ENCODE measurements around the gene RPN2.
A peak's percentile ranks its signal among the peaks of the same experiment; 100 is the strongest.

The RPN2 gene

DNA sequence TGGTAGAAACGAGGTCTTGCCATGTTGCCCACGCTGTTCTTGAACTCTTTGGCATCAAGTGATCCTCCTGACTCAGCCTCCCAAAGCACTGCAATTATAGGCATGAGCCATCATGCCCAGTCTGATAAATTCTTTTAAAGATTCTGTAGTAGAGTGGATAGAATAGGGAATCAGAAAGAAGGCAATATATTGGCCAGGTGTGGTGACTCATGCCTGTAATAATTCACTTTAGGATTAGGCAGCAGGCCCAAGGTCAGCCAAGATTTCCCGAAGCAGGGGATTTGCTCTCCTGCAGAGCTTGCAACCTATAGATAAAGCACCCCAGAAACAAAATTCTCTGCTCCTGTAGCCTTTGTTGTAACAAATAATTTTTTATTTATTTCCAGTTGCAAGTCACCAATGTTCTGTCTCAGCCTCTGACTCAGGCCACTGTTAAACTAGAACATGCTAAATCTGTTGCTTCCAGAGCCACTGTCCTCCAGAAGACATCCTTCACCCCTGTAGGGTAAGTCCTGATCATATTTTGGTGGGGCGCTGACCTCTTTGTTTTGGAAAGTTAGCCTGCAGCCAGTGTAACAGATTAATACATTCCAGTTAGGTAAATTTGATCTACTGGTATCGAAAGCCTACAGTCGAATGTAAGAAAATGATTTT lies 30.7 kb downstream of the RPN2 start:
- H3K18ac ChIP-seq (ENCODE audit: low read depth in 1 of 2, low read length in 2 of 2), result no peak overlapping the region
- no peak overlapping the region for H2AFZ ChIP-seq (ENCODE audit: low read depth, low read length)
- H2BK12ac ChIP-seq (ENCODE audit: low read length in 2 of 2), result no peak overlapping the region
- H2BK5ac ChIP-seq (ENCODE audit: low read depth, low read length, poor library complexity, severe bottlenecking), result no peak overlapping the region
- H3K4me3 ChIP-seq (ENCODE audit: insufficient read depth in 1 of 2, low read depth in 1 of 2, low read length in 2 of 2), result no peak overlapping the region
- no peaks in the 10 kb centered on the region for H3K27me3 ChIP-seq (ENCODE audit: control insufficient read depth in 1 of 2, insufficient read depth in 1 of 2, low read length in 2 of 2)
- 94% methylated on average over 6 of the region's 6 CpGs for WGBS
- no peak overlapping the region for H2BK120ac ChIP-seq (ENCODE audit: low read depth, low read length)
- no peaks in the 10 kb centered on the region for H3K4me1 ChIP-seq (ENCODE audit: control insufficient read depth, insufficient read depth, low read depth, low read length)
- peaks cover 19% of the 10 kb centered on the region for H3K79me1 ChIP-seq (replicated peaks; ENCODE audit: low read length, poor library complexity, severe bottlenecking)
- no peak overlapping the region for H3K27ac ChIP-seq (ENCODE audit: low read length, poor library complexity, severe bottlenecking)
- DNase-seq, result no peak
- no peak overlapping the region for H2BK15ac ChIP-seq (ENCODE audit: low read depth, poor library complexity, severe bottlenecking)
- H2AK5ac ChIP-seq (ENCODE audit: low read length, severe bottlenecking), result no peak overlapping the region
- H3K4ac ChIP-seq (ENCODE audit: low read depth in 1 of 2, low read length in 2 of 2), result no peak overlapping the region
- no peak overlapping the region for H3K9ac ChIP-seq (ENCODE audit: low read length)
- H3K36me3 ChIP-seq (ENCODE audit: control insufficient read depth in 1 of 2, insufficient read depth in 2 of 2, low read depth in 1 of 2, low read length in 2 of 2), result peaks cover 38 to 84% of the 10 kb centered on the region in 2 experiments
- no peak overlapping the region for H4K8ac ChIP-seq (ENCODE audit: low read length)
- H3K4me2 ChIP-seq (ENCODE audit: low read length, poor library complexity, severe bottlenecking), result no peak overlapping the region
- no peak overlapping the region for H4K91ac ChIP-seq (ENCODE audit: low read length)
- no peak overlapping the region for H3K23ac ChIP-seq (ENCODE audit: low read length in 2 of 2)
- H3K9me3 ChIP-seq (ENCODE audit: control insufficient read depth, low read length), result no peaks in the 10 kb centered on the region
- no peak overlapping the region for H3K14ac ChIP-seq (ENCODE audit: low read length in 2 of 2)

DNA sequence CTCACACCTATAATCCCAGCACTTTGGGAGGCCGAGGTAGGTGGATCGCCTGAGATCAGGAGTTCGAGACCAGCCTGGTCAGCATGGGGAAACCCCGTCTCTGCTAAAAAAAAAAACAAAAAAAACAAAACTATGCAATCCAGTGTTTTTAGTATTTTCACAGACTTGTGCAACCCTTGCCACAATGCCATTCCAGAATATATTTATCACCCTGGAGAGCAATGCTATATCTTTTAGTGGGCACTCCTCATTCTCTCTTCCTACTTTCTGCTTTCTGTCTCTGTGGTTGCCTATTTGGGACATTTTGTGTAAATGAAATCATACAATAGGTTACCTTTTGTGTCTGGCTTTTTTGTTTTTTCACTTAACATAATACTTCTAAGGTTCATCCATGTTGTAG lies 39.3 kb downstream of the RPN2 start:
- no peaks in the 10 kb centered on the region for H3K4me1 ChIP-seq (ENCODE audit: control insufficient read depth, insufficient read depth, low read depth, low read length)

GRCh38 chr20:37218976-37219375 lies 39.8 kb downstream of the RPN2 start:
- Histone ChIP-seq H3K23ac (ENCODE audit: low read length in 2 of 2) (no peak overlapping the region), H4K91ac (ENCODE audit: low read length) (no peak overlapping the region), H2BK12ac (ENCODE audit: low read length in 2 of 2) (no peak overlapping the region), H3K4me1 (ENCODE audit: control insufficient read depth, insufficient read depth, low read depth, low read length) (no peaks in the 10 kb centered on the region), H3K4me3 (ENCODE audit: insufficient read depth in 1 of 2, low read depth in 1 of 2, low read length in 2 of 2) (no peak overlapping the region), H3K9ac (ENCODE audit: low read length) (no peak overlapping the region), H3K4ac (ENCODE audit: low read depth in 1 of 2, low read length in 2 of 2) (no peak overlapping the region), H4K8ac (ENCODE audit: low read length) (no peak overlapping the region), H3K4me2 (ENCODE audit: low read length, poor library complexity, severe bottlenecking) (no peak overlapping the region), H2BK5ac (ENCODE audit: low read depth, low read length, poor library complexity, severe bottlenecking) (no peak overlapping the region), H3K18ac (ENCODE audit: low read depth in 1 of 2, low read length in 2 of 2) (no peak overlapping the region), H2AFZ (ENCODE audit: low read depth, low read length) (no peak overlapping the region), H2BK15ac (ENCODE audit: low read depth, poor library complexity, severe bottlenecking) (no peak overlapping the region), H3K79me1 (replicated peaks; ENCODE audit: low read length, poor library complexity, severe bottlenecking) (peaks cover 24% of the 10 kb centered on the region), H2AK5ac (ENCODE audit: low read length, severe bottlenecking) (no peak overlapping the region), H3K27ac (ENCODE audit: low read length, poor library complexity, severe bottlenecking) (no peak overlapping the region), H2BK120ac (ENCODE audit: low read depth, low read length) (no peak overlapping the region), H3K14ac (ENCODE audit: low read length in 2 of 2) (no peak overlapping the region), H3K36me3 (ENCODE audit: control insufficient read depth in 1 of 2, insufficient read depth in 2 of 2, low read depth in 1 of 2, low read length in 2 of 2) (peaks cover 27 to 62% of the 10 kb centered on the region in 2 experiments), H3K9me3 (ENCODE audit: control insufficient read depth, low read length) (no peaks in the 10 kb centered on the region), H3K27me3 (ENCODE audit: control insufficient read depth in 1 of 2, insufficient read depth in 1 of 2, low read length in 2 of 2) (no peaks in the 10 kb centered on the region)
- WGBS, result no CpG with 5 or more reads among the region's 4 CpGs
- no peak for DNase-seq

More for the DNA sequence above, 39.3 kb downstream of the RPN2 start:
- Histone ChIP-seq H3K4ac (ENCODE audit: low read depth in 1 of 2, low read length in 2 of 2) (no peak overlapping the region), H3K23ac (ENCODE audit: low read length in 2 of 2) (no peak overlapping the region), H2BK120ac (ENCODE audit: low read depth, low read length) (no peak overlapping the region), H2BK5ac (ENCODE audit: low read depth, low read length, poor library complexity, severe bottlenecking) (no peak overlapping the region), H2BK15ac (ENCODE audit: low read depth, poor library complexity, severe bottlenecking) (no peak overlapping the region), H2AK5ac (ENCODE audit: low read length, severe bottlenecking) (no peak overlapping the region), H2BK12ac (ENCODE audit: low read length in 2 of 2) (no peak overlapping the region), H3K79me1 (replicated peaks; ENCODE audit: low read length, poor library complexity, severe bottlenecking) (peaks cover 21% of the 10 kb centered on the region), H3K4me3 (ENCODE audit: insufficient read depth in 1 of 2, low read depth in 1 of 2, low read length in 2 of 2) (no peak overlapping the region), H3K4me2 (ENCODE audit: low read length, poor library complexity, severe bottlenecking) (no peak overlapping the region), H3K36me3 (ENCODE audit: control insufficient read depth in 1 of 2, insufficient read depth in 2 of 2, low read depth in 1 of 2, low read length in 2 of 2) (peaks cover 25 to 62% of the 10 kb centered on the region in 2 experiments), H4K91ac (ENCODE audit: low read length) (no peak overlapping the region), H3K9ac (ENCODE audit: low read length) (no peak overlapping the region), H3K18ac (ENCODE audit: low read depth in 1 of 2, low read length in 2 of 2) (no peak overlapping the region), H3K9me3 (ENCODE audit: control insufficient read depth, low read length) (no peaks in the 10 kb centered on the region), H3K27me3 (ENCODE audit: control insufficient read depth in 1 of 2, insufficient read depth in 1 of 2, low read length in 2 of 2) (no peaks in the 10 kb centered on the region), H3K14ac (ENCODE audit: low read length in 2 of 2) (no peak overlapping the region), H4K8ac (ENCODE audit: low read length) (no peak overlapping the region), H2AFZ (ENCODE audit: low read depth, low read length) (no peak overlapping the region), H3K27ac (ENCODE audit: low read length, poor library complexity, severe bottlenecking) (no peak overlapping the region)
- WGBS, result 99% methylated on average over 4 of the region's 4 CpGs
- no peak for DNase-seq

- H3K18ac ChIP-seq (ENCODE audit: low read depth in 1 of 2, low read length in 2 of 2), result peak overlapping the region in 1 of 2 experiments; percentile 52
- H3K27me3 ChIP-seq (ENCODE audit: control insufficient read depth in 1 of 2, insufficient read depth in 1 of 2, low read length in 2 of 2), result no peaks in the 10 kb centered on the region
- no peak overlapping the region for H2AFZ ChIP-seq (ENCODE audit: low read depth, low read length)
- no peak overlapping the region for H3K14ac ChIP-seq (ENCODE audit: low read length in 2 of 2)
- H2AK5ac ChIP-seq (ENCODE audit: low read length, severe bottlenecking), result no peak overlapping the region
- H3K4ac ChIP-seq (ENCODE audit: low read depth in 1 of 2, low read length in 2 of 2), result no peak overlapping the region
- H3K9ac ChIP-seq (ENCODE audit: low read length), result peak overlapping the region; percentile 58
- no peak overlapping the region for H2BK12ac ChIP-seq (ENCODE audit: low read length in 2 of 2)
- H3K23ac ChIP-seq (ENCODE audit: low read length in 2 of 2), result no peak overlapping the region
- no peak overlapping the region for H2BK120ac ChIP-seq (ENCODE audit: low read depth, low read length)
- H3K36me3 ChIP-seq (ENCODE audit: control insufficient read depth in 1 of 2, insufficient read depth in 2 of 2, low read depth in 1 of 2, low read length in 2 of 2), result peaks cover 27 to 62% of the 10 kb centered on the region in 2 experiments
- peaks cover 29% of the 10 kb centered on the region for H3K79me1 ChIP-seq (replicated peaks; ENCODE audit: low read length, poor library complexity, severe bottlenecking)
- no peak overlapping the region for H3K4me3 ChIP-seq (ENCODE audit: insufficient read depth in 1 of 2, low read depth in 1 of 2, low read length in 2 of 2)
- H4K8ac ChIP-seq (ENCODE audit: low read length), result no peak overlapping the region
- no peaks in the 10 kb centered on the region for H3K4me1 ChIP-seq (ENCODE audit: control insufficient read depth, insufficient read depth, low read depth, low read length)
- no peak overlapping the region for H3K27ac ChIP-seq (ENCODE audit: low read length, poor library complexity, severe bottlenecking)
- no peak overlapping the region for H3K4me2 ChIP-seq (ENCODE audit: low read length, poor library complexity, severe bottlenecking)
- H2BK15ac ChIP-seq (ENCODE audit: low read depth, poor library complexity, severe bottlenecking), result no peak overlapping the region
- 95% methylated on average over 7 of the region's 10 CpGs for WGBS
- no peaks in the 10 kb centered on the region for H3K9me3 ChIP-seq (ENCODE audit: control insufficient read depth, low read length)
- no peak for DNase-seq
- no peak overlapping the region for H2BK5ac ChIP-seq (ENCODE audit: low read depth, low read length, poor library complexity, severe bottlenecking)
- H4K91ac ChIP-seq (ENCODE audit: low read length), result no peak overlapping the region
These were observed 40.9 kb downstream of the RPN2 start for GRCh38 chr20:37219751-37220668.
